ENCODE data around the gene PTPRE.
A peak's percentile ranks its signal among the peaks of the same experiment; 100 is the strongest.

The PTPRE gene

GRCh38 chr10:128113026-128113425 lies 206.1 kb downstream of the PTPRE start:
- no peak for TF ChIP-seq CTCF (IDR thresholded peaks at IDR 0.05; ENCODE audit: low read depth, low read length, missing control alignments)

GRCh38 chr10:128114901-128115300 lies 208.0 kb downstream of the PTPRE start:
- no peak overlapping the region for H3K4me3 ChIP-seq (ENCODE audit: low read depth, low read length)
- no peak for DNase-seq (ENCODE audit: low read depth)
- TF ChIP-seq CTCF (IDR thresholded peaks at IDR 0.05; ENCODE audit: low read depth, low read length, missing control alignments), result no peak

More at GRCh38 chr10:128113026-128113425, 206.1 kb downstream of the PTPRE start:
- no peak overlapping the region for H3K4me3 ChIP-seq (ENCODE audit: low read depth, low read length)
- DNase-seq (ENCODE audit: low read depth), result no peak

GRCh38 chr10:128115356-128115755 lies 208.5 kb downstream of the PTPRE start:
- no peak for TF ChIP-seq CTCF (IDR thresholded peaks at IDR 0.05; ENCODE audit: low read depth, low read length, missing control alignments)

GRCh38 chr10:128116187-128116586 lies 209.3 kb downstream of the PTPRE start:
- H3K4me3 ChIP-seq (ENCODE audit: low read depth, low read length), result no peak overlapping the region
- DNase-seq (ENCODE audit: low read depth), result no peak
- no peak for TF ChIP-seq CTCF (IDR thresholded peaks at IDR 0.05; ENCODE audit: low read depth, low read length, missing control alignments)

More at GRCh38 chr10:128115356-128115755, 208.5 kb downstream of the PTPRE start:
- no peak overlapping the region for H3K4me3 ChIP-seq (ENCODE audit: low read depth, low read length)
- no peak for DNase-seq (ENCODE audit: low read depth)

- TF ChIP-seq CTCF (IDR thresholded peaks at IDR 0.05; ENCODE audit: low read depth, low read length, missing control alignments), result peak; percentile 24
- DNase-seq (ENCODE audit: low read depth), result no peak
- no peak overlapping the region for H3K4me3 ChIP-seq (ENCODE audit: low read depth, low read length)
These were observed 210.1 kb downstream of the PTPRE start for GRCh38 chr10:128116851-128117615.

- DNase-seq (ENCODE audit: low read depth), result no peak
- no peak for TF ChIP-seq CTCF (IDR thresholded peaks at IDR 0.05; ENCODE audit: low read depth, low read length, missing control alignments)
- H3K4me3 ChIP-seq (ENCODE audit: low read depth, low read length), result no peak overlapping the region
These were observed 215.0 kb downstream of the PTPRE start for GRCh38 chr10:128121750-128122412.

All from GM12864 (cell line).